Measurements from ENCODE around the gene CCDC85A.

CCDC85A gene

GRCh38 chr2:56333812-56334485 is 150.2 kb downstream of the CCDC85A start:
- no peak for TF ChIP-seq CTCF (IDR thresholded peaks at IDR 0.05)

- no peak for TF ChIP-seq CTCF (IDR thresholded peaks at IDR 0.05)
Observed at GRCh38 chr2:56334622-56335021, 150.8 kb downstream of the CCDC85A start.

- TF ChIP-seq CTCF (IDR thresholded peaks at IDR 0.05): no peak
Observed at GRCh38 chr2:56335101-56335500, 151.3 kb downstream of the CCDC85A start.

GRCh38 chr2:56337342-56337741 is 153.6 kb downstream of the CCDC85A start:
- no peak for TF ChIP-seq CTCF (IDR thresholded peaks at IDR 0.05)

GRCh38 chr2:56338232-56338631 is 154.4 kb downstream of the CCDC85A start:
- no peak for TF ChIP-seq CTCF (IDR thresholded peaks at IDR 0.05)

GRCh38 chr2:56344771-56345170 is 161.0 kb downstream of the CCDC85A start:
- no peak for TF ChIP-seq CTCF (IDR thresholded peaks at IDR 0.05)

- TF ChIP-seq CTCF (IDR thresholded peaks at IDR 0.05): no peak
Observed at GRCh38 chr2:56347881-56348280, 164.1 kb downstream of the CCDC85A start.
